Stimulated activated naive B cell treated with anti-CD40 and anti-IgM and Interleukin-4, amounts not matched to agents 10 μg/mL and 1 μg/mL and 100 μg/mL, for 72 hours (primary cell): ENCODE results near the gene NOS1.
"Not testable (repeated sequence)": the region's sequence is repeated elsewhere in the genome, so short reads cannot be mapped to it uniquely, and the experiment has no call there.

ENCODE experiments used
- ATAC-seq, 2 donors: fragments of 150-1000 bp; cut with Tn5 transposase; replicated peaks; 2 replicates each; pipeline ENCODE4 v1.10.0; 2021; ENCODE audit warnings: moderate library complexity in 1 of 2
- DNase-seq: peaks from one replicate; pipeline ENCODE4 v3.0.0; 2021
- H3K27ac Mint-ChIP-seq: one replicate; pipeline ENCODE4 v1.8.0; 2022; ENCODE audit warnings: mild to moderate bottlenecking, mixed read lengths
- H3K27me3 Mint-ChIP-seq, 2 donors: one replicate each; pipeline ENCODE4 v1.8.0; 2022; ENCODE audit warnings: mixed read lengths in 2 of 2
- H3K36me3 Mint-ChIP-seq, 2 donors: one replicate each; pipeline ENCODE4 v1.8.0; 2022; ENCODE audit warnings: mixed read lengths in 2 of 2, mild to moderate bottlenecking in 1 of 2
- H3K4me1 Mint-ChIP-seq, 2 donors: one replicate each; pipeline ENCODE4 v1.8.0; 2022; ENCODE audit warnings: mixed read lengths in 2 of 2, mild to moderate bottlenecking in 1 of 2
- H3K4me3 Mint-ChIP-seq, 2 donors: one replicate each; pipeline ENCODE4 v1.8.0; 2022; ENCODE audit warnings: mild to moderate bottlenecking in 2 of 2, mixed read lengths in 2 of 2, moderate library complexity in 1 of 2
- H3K9me3 Mint-ChIP-seq, 2 donors: one replicate each; pipeline ENCODE4 v1.8.0; 2022; ENCODE audit warnings: mixed read lengths in 2 of 2, mild to moderate bottlenecking in 1 of 2

The NOS1 gene

DNA sequence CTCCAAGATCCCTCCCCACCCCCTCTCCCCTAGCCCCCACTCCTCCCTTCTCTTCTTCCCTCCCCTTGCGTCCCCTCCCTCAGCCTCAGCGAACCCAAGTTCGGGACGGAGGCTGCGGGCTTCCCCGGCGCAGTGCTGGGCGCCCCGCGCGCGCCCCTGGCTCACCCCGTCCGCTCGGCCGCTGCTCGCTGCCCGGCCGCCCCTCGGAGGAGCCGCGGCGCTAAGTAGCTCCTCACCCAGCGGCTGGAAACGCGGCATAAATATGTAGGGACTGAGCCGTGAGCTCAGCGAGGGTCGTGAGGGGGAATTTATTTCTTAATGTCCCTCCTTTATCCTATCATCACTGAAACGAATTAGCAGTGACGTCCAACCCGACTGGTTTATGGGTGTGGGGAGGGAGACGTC, at the start of gene NOS1:
Gene NOS1 (minus strand): TSS at position 280 of the 405 bp plus-strand sequence. CDS start 30,557 bp downstream, outside the sequence.
- H3K4me1 Mint-ChIP-seq: peaks cover 0 to 3% of the 10 kb centered on the region in 2 donors
- no peak for DNase-seq
- H3K27ac Mint-ChIP-seq: no peak within 1 kb of the TSS
- ATAC-seq: no peak
- H3K36me3 Mint-ChIP-seq: no peaks in the 10 kb centered on the region
- H3K27me3 Mint-ChIP-seq: peaks cover 55 to 75% of the 10 kb centered on the region in 2 donors
- H3K9me3 Mint-ChIP-seq: no peaks in the 10 kb centered on the region
- H3K4me3 Mint-ChIP-seq: no peak within 1 kb of the TSS

DNA sequence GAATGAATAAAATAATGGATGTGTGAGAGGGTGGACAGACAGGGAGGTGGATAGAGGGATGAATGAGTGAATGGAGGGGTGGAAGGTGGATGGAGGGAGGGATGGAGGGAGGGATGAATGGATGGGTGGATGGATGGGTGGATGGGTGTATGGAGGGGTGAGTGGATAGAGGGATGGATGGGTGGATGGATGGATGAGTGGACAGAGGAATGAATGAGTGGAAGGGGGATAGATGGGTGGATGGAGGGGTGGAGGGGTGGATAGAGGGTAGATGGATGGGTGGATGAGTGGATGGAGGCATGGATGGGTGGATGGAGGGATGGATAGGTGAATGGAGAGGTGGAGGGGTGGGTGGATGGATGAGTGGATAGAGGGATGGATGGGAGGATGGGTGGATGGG, 47.9 kb upstream of the NOS1 start:
- DNase-seq (no peak), ATAC-seq (no peak)
- H3K36me3 Mint-ChIP-seq: no peaks in the 10 kb centered on the region
- H3K9me3 Mint-ChIP-seq: peaks cover 4% of the 10 kb centered on the region in 2 donors
- H3K4me3 Mint-ChIP-seq: no peak overlapping the region
- H3K4me1 Mint-ChIP-seq: no peaks in the 10 kb centered on the region
- no peak overlapping the region for H3K27ac Mint-ChIP-seq
- H3K27me3 Mint-ChIP-seq: peaks cover 4 to 5% of the 10 kb centered on the region in 2 donors

DNA sequence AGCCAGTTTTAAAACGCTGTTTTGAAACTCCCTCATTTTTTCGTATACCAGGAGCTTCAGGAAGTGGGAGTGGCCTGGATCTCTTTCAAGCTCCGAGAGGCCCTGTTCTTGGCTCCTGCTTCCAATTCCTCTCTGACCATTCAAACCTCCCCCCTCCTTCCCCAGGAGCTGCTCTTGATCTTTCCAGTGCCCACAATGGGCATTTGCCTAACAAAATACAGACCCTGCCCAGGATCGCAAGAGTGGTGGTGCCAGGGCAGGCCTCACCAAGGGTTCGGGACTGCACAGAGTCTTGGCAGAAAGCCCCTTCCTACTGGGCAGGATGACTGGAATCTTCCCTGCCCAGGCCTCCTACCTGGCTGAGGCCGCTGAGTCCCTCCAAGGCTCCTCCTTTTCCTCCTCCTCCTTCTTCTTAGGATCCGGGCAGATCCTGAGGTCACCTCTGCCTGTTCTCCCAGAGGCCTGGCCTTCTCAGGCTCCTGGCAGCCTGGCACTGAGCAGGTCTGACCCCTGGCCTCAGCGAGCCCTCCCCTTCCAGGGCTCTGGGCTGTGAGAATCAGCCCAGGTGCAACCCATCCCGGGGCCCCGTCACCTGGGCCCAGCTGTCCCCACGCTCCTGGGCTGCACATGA, 46.9 kb upstream of the NOS1 start:
- H3K27ac Mint-ChIP-seq: no peak overlapping the region
- ATAC-seq: no peak
- H3K4me3 Mint-ChIP-seq: no peak overlapping the region
- peaks cover 4 to 5% of the 10 kb centered on the region in 2 donors for H3K27me3 Mint-ChIP-seq
- peaks cover 4 to 6% of the 10 kb centered on the region in 2 donors for H3K9me3 Mint-ChIP-seq
- no peak for DNase-seq
- H3K4me1 Mint-ChIP-seq: no peaks in the 10 kb centered on the region
- no peaks in the 10 kb centered on the region for H3K36me3 Mint-ChIP-seq

DNA sequence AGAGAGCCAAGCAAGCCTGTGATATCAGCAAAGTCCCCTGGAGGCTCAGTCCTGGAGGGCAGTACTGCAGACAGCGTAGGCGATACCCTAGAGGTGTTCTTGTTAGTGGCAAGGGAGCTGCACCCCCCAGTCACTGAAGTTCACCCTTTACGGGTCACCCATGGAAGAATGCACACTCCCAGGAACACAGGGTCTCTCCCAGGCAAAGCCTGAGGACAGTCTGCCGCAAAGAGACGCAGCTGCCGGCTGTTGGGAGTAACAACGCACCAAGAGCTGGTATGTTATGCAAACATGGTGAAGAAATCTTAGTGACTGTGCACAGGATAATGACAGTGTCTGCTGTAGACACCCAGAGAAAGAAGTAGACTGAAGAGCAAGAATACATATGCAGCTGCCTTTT, 43.5 kb upstream of the NOS1 start:
- H3K9me3 Mint-ChIP-seq: peaks cover 7 to 10% of the 10 kb centered on the region in 2 donors
- H3K27ac Mint-ChIP-seq: no peak overlapping the region
- peaks cover 4 to 5% of the 10 kb centered on the region in 2 donors for H3K27me3 Mint-ChIP-seq
- ATAC-seq (no peak), DNase-seq (no peak)
- H3K4me1 Mint-ChIP-seq: no peaks in the 10 kb centered on the region
- H3K4me3 Mint-ChIP-seq: no peak overlapping the region
- H3K36me3 Mint-ChIP-seq: no peaks in the 10 kb centered on the region

DNA sequence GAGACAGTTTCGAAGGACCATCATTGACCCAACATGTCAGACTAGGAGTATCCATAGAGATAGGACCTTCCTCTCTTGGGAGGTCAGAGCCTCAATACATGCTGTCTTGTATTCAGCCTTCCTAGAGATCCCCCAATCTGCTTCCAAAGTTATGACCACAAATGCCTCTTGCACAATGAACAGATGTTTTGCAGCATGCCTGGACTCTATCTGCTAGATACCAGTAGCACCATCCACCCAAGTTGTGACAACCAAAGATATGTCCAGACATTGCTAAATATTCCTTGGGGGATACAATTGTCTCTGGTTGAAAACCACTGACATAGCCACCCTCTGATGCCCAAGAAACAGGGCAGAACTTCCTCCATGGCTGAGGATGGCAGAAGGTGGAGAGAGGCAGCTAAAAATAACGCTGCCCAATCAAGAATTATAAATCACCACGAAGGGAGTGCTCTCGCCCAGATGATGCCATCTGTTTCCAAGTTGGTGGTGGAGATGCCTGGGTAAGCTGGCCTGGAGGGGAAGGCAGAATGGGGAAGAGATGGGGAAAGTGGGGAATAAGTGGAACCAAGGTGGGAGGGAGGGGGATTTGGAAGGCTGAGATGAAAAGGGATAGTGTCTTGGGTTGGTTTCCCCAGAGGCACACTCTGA, 42.9 kb upstream of the NOS1 start:
- ATAC-seq (no peak), DNase-seq (no peak)
- Mint-ChIP-seq H3K36me3 (no peaks in the 10 kb centered on the region), H3K27me3 (peaks cover 4 to 7% of the 10 kb centered on the region in 2 donors), H3K27ac (no peak overlapping the region), H3K9me3 (peaks cover 11 to 12% of the 10 kb centered on the region in 2 donors), H3K4me3 (no peak overlapping the region), H3K4me1 (no peaks in the 10 kb centered on the region)

DNA sequence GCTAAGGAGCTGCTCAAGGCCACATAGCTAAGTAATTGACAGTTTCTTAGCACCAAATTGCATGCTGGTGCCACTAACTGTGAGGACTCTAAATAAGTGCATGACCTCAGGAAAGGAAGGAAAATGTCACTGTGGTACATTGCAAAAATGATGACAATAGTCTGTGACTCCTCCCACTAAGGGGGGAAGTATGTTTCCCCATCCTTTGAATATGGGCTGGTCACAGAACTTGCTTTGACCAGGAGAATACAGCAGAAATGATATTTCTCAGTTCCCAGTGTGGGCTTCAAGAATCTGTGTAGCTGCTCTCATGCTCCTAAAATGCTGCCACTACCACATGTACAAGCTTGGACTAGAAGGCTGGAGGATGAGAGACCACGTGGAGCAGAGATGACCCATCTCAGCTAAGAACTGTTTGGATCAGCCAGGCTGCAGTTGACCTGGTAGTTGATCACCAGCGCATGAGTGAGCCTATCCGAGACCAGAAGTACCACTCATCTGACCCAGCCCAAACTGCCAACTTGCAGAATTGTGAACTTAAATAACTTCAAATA, 42.2 kb upstream of the NOS1 start:
- Mint-ChIP-seq H3K4me1 (no peaks in the 10 kb centered on the region), H3K9me3 (peaks cover 15 to 16% of the 10 kb centered on the region in 2 donors), H3K27ac (no peak overlapping the region), H3K4me3 (no peak overlapping the region), H3K36me3 (peaks cover 0 to 3% of the 10 kb centered on the region in 2 donors), H3K27me3 (peaks cover 4 to 12% of the 10 kb centered on the region in 2 donors)
- ATAC-seq (no peak), DNase-seq (no peak)

DNA sequence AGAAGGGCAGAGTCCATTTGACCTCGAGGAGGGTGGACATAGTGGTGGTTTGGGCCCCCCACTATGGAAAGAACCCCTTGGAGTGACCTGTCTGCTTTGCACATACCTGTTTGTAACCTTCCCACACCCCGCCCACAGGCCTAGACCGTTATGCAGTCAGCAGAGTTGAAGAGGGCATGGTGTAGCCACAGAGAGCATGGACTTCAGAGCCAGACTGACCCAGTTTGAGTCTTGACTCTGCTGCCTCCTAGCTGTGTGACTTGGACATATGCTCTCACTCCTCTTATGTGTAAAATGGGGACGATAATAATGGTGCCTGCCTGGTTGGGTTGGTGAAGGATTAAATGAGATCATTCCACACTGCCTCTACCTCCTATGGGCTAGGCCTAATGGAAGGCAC, 40.9 kb upstream of the NOS1 start:
- Mint-ChIP-seq H3K27me3 (peaks cover 4 to 8% of the 10 kb centered on the region in 2 donors), H3K36me3 (peaks cover 0 to 3% of the 10 kb centered on the region in 2 donors), H3K4me1 (no peaks in the 10 kb centered on the region), H3K4me3 (no peak overlapping the region), H3K27ac (no peak overlapping the region), H3K9me3 (peaks cover 12 to 15% of the 10 kb centered on the region in 2 donors)
- ATAC-seq (no peak), DNase-seq (no peak)

DNA sequence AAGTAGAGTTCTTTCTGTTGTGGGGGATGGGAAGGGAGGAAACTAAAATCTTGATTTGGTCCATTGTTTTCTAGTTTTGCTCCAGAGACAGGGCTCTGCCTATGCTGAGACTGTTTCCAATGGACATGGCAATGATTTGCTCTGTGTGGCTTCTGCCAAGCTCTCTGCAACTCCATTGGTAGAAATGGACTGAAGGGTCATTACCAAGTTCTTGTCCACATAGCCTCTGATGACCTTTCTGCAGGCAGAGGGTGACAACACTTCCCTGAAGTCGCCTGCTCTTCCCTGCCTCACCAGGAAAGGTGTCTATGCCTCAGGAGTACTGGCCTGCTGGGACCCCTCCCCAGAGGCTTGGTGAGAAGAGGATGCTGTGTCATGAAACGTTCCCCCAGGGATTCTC, 39.5 kb upstream of the NOS1 start:
- peaks cover 11 to 18% of the 10 kb centered on the region in 2 donors for H3K9me3 Mint-ChIP-seq
- H3K27me3 Mint-ChIP-seq: peaks cover 4 to 7% of the 10 kb centered on the region in 2 donors
- H3K36me3 Mint-ChIP-seq: peaks cover 0 to 3% of the 10 kb centered on the region in 2 donors
- ATAC-seq (no peak), DNase-seq (no peak)
- H3K4me3 Mint-ChIP-seq: no peak overlapping the region
- no peak overlapping the region for H3K27ac Mint-ChIP-seq
- no peaks in the 10 kb centered on the region for H3K4me1 Mint-ChIP-seq

DNA sequence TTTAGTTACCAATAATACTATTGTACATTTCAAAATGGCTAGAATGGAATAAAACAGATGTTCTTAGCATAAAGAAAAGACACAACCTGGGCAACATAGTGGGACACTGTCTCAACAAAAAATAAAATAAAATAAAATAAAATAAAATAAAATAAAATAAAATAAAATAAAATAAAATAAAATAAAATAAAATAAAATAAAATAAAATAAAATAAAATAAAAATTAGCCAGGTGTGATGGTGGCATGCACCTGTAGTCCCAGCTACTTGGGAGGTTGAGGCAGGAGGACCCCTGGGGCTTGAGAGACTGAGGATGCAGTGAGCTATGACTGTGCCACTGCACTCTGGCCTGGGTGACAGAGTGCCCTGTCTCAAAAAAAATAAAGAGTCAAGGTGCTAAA, 37.1 kb upstream of the NOS1 start:
- H3K9me3 Mint-ChIP-seq: peaks cover 11 to 15% of the 10 kb centered on the region in 2 donors
- not testable (repeated sequence) for ATAC-seq, H3K4me3 Mint-ChIP-seq

DNA sequence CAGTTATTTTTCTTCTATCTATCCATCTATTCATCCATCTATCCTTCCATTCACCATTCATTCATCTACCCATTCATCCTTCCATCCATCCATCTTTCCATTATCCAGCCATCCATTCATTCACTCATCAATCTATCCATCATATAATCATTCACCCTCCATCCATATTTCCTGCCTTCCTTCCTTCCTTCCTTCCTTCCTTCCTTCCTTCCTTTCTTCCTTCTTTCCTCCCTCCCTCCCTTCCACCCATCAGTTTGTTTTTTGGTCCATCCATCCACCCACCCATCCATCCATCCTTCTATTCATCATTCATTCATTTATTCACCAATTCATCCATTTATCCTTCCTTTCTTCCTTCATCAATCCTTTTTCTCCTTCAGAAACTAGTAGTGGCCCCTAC, 34.3 kb upstream of the NOS1 start:
- Mint-ChIP-seq H3K4me3 (no peak overlapping the region), H3K27me3 (peaks cover 5 to 7% of the 10 kb centered on the region in 2 donors), H3K27ac (no peak overlapping the region), H3K4me1 (no peaks in the 10 kb centered on the region), H3K36me3 (peaks cover 0 to 3% of the 10 kb centered on the region in 2 donors), H3K9me3 (peaks cover 11 to 13% of the 10 kb centered on the region in 2 donors)
- no peak for DNase-seq
- ATAC-seq: no peak

More for the DNA sequence above, 37.1 kb upstream of the NOS1 start:
- DNase-seq, H3K4me1 Mint-ChIP-seq, H3K27ac Mint-ChIP-seq, H3K36me3 Mint-ChIP-seq, H3K27me3 Mint-ChIP-seq: not testable (repeated sequence)

DNA sequence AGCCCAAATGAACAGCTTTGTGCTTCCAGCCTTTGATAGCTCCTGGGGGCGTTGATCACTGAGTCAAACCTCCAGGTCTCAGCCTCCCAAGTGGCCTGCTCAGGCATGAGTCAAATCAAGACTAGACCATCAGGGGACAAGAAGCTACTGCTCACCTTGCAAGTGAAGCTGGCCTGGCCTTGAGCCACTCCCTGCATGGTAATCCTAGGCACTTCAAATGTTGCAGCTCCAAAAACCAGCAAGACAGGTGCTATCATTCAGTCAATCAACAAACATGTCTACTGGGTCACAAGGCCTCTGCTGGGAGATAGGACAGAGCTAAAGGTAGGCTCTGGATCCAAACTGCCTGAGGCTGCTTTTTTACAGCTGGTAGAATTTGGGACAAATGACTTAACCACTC, 33.1 kb upstream of the NOS1 start:
- no peak overlapping the region for H3K4me3 Mint-ChIP-seq
- DNase-seq (no peak), ATAC-seq (no peak)
- H3K9me3 Mint-ChIP-seq: peaks cover 6 to 10% of the 10 kb centered on the region in 2 donors
- H3K36me3 Mint-ChIP-seq: peaks cover 0 to 3% of the 10 kb centered on the region in 2 donors
- H3K27me3 Mint-ChIP-seq: peaks cover 5 to 7% of the 10 kb centered on the region in 2 donors
- H3K4me1 Mint-ChIP-seq: no peaks in the 10 kb centered on the region
- H3K27ac Mint-ChIP-seq: no peak overlapping the region

DNA sequence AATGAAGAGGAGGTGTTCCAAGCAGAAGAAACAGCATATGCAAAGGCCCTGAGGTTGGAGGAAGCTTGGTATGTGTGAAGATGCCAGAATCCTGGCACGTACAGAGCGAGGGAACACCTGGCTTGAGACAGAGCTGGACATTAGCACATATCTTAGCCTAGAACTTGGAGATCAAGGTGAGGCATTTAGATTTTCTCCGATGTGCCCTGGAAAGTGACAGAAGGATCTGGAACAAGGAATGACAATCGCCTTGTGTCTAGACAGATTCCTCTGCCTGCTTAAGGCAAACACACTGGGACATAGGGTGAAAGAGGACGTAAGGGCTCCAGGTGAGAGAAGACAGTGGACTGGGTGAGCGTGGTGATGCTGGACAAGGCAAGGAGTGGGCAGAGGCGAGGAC, 32.2 kb upstream of the NOS1 start:
- no peak for DNase-seq
- no peak for ATAC-seq
- H3K9me3 Mint-ChIP-seq: peaks cover 0 to 6% of the 10 kb centered on the region in 2 donors
- H3K36me3 Mint-ChIP-seq: no peaks in the 10 kb centered on the region
- H3K4me1 Mint-ChIP-seq: no peaks in the 10 kb centered on the region
- H3K27me3 Mint-ChIP-seq: peaks cover 0 to 5% of the 10 kb centered on the region in 2 donors
- no peak overlapping the region for H3K4me3 Mint-ChIP-seq
- H3K27ac Mint-ChIP-seq: no peak overlapping the region

DNA sequence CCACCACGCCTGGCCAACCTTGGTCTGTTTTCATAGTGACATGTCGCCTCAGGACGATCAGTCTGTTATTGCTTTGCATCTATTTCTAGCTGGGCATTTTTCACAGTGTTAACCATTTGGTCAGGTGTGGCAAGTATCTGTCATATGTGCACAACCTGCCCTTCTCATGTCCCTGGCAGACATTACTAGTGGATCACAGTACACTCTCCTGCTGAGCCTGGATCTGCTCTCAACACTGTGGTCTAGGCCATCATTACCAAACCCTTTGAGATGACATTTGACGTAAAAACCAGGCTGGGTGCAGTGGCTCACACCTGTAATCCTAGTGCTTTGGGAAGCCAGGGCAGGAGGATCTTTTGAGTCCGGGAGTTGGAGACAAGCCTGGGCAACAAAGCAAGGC, 29.4 kb upstream of the NOS1 start:
- Mint-ChIP-seq H3K4me3 (no peak overlapping the region), H3K36me3 (no peaks in the 10 kb centered on the region), H3K27me3 (peaks cover 0 to 11% of the 10 kb centered on the region in 2 donors), H3K4me1 (no peaks in the 10 kb centered on the region), H3K27ac (no peak overlapping the region), H3K9me3 (peaks cover 0 to 2% of the 10 kb centered on the region in 2 donors)
- DNase-seq: no peak
- ATAC-seq: no peak

DNA sequence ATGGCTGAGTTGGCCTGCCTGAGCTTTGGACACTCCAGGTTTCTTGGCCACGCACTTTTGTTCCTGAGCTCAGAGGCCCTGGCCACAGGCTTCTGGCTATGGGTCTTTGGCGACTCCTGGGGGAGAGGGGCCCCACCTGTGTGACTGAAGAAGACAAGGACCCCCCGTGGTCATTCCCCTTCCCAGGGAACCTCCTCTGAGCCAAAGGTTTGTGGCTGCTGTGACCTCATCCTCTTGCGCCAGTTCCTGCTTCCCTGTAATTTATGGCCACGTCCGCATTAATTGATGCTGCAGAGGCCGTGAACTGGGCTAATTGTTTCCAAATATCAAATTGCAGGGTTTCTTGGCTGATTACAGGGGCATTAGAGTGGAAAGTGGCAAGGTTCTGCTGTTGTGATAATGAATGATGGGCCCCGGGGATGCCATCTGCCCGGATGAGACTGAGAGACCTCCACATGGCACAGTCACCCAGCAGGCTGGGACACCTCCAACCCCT, 27.6 kb upstream of the NOS1 start:
- Mint-ChIP-seq H3K27me3 (peaks cover 7 to 11% of the 10 kb centered on the region in 2 donors), H3K36me3 (no peaks in the 10 kb centered on the region), H3K4me1 (no peaks in the 10 kb centered on the region), H3K4me3 (no peak overlapping the region), H3K27ac (no peak overlapping the region), H3K9me3 (peaks cover 0 to 2% of the 10 kb centered on the region in 2 donors)
- ATAC-seq: no peak
- DNase-seq: no peak

DNA sequence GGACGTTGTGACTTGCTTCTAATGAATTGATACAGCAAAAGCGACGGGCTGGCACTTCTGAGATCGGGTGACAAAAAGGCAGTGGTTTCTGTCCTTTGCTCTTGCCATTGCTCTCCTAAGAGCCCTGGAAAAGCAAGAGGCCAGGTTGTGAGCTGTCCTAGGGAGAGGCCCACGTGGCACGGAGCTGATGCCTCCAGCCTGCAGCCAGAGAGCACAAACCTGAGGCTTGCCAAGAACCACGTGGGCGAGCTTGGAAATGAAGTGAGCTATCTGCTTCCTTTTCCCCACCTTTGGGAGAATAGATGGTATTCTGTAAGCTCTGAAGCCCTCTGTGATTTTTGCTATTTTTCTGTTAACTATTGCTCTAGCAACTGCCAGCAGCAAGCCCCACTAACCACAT, 26.4 kb upstream of the NOS1 start:
- H3K4me3 Mint-ChIP-seq: no peak overlapping the region
- H3K27me3 Mint-ChIP-seq: peaks cover 10 to 11% of the 10 kb centered on the region in 2 donors
- H3K36me3 Mint-ChIP-seq: no peaks in the 10 kb centered on the region
- ATAC-seq (no peak), DNase-seq (no peak)
- no peaks in the 10 kb centered on the region for H3K4me1 Mint-ChIP-seq
- H3K27ac Mint-ChIP-seq: no peak overlapping the region
- peaks cover 0 to 2% of the 10 kb centered on the region in 2 donors for H3K9me3 Mint-ChIP-seq
